ENCODE measurements around the gene MARCHF10.
"Not testable (repeated sequence)": the region's sequence is repeated elsewhere in the genome, so short reads cannot be mapped to it uniquely, and the experiment has no call there.

MARCHF10 gene, protein sequence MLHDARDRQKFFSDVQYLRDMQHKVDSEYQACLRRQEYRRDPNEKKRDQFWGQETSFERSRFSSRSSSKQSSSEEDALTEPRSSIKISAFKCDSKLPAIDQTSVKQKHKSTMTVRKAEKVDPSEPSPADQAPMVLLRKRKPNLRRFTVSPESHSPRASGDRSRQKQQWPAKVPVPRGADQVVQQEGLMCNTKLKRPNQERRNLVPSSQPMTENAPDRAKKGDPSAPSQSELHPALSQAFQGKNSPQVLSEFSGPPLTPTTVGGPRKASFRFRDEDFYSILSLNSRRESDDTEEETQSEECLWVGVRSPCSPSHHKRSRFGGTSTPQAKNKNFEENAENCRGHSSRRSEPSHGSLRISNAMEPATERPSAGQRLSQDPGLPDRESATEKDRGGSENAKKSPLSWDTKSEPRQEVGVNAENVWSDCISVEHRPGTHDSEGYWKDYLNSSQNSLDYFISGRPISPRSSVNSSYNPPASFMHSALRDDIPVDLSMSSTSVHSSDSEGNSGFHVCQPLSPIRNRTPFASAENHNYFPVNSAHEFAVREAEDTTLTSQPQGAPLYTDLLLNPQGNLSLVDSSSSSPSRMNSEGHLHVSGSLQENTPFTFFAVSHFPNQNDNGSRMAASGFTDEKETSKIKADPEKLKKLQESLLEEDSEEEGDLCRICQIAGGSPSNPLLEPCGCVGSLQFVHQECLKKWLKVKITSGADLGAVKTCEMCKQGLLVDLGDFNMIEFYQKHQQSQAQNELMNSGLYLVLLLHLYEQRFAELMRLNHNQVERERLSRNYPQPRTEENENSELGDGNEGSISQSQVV

DNA sequence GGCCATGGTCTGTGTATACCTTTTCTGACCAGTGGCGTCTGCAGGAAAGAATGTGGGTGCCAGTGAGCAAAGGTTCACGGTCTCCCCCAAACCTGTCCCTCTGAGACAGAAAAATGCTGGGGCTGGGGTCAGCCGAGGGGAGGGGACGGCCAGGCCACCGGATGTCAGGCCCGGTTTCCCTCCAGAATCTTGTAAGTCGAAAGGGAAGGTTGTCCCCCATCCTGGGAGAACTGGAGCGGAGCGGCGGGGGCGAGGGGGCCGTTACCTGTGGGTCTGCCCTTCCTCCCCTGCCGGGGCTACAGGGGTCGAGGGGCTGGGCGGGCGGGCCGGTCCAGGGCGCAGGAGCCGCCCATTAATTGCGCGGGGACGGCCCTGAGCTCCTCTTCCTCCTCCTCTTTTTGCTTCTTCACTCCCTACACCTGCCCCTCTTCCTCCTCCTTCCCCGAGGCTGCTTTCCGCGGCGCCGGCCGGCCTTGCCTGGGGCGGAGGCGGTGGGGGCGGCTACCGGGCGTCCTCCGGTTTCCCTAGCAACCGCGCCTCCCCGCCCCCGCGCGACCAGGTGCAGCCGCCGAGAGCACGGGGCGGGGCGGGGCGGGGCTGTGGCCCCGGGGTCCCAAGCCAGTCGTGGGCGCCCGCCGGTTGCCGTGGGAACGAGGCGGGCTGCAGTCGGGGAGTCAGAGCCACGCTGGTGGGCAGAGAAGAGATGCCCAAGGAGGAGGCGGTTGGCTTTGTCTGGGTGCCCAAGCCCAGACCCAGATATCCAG lies at the start of gene MARCHF10:
TSS of gene MARCHF10 (minus strand) at position 503 of the 764 bp plus-strand sequence. CDS start 6,579 bp downstream, outside the sequence.
- peak; percentile 48 for DNase-seq

- no peak for DNase-seq
These were observed 49.4 kb upstream of the MARCHF10 start for GRCh38 chr17:62857526-62857925.

GRCh38 chr17:62856594-62856993 lies 48.5 kb upstream of the MARCHF10 start:
- no peak for DNase-seq

GRCh38 chr17:62855156-62855555 lies 47.0 kb upstream of the MARCHF10 start:
- DNase-seq: no peak

GRCh38 chr17:62854098-62854680 lies 46.1 kb upstream of the MARCHF10 start:
- no peak for DNase-seq

GRCh38 chr17:62852195-62852594 lies 44.1 kb upstream of the MARCHF10 start:
- DNase-seq: no peak

- not testable (repeated sequence) for DNase-seq
These were observed 41.7 kb upstream of the MARCHF10 start for GRCh38 chr17:62849591-62850415.

GRCh38 chr17:62848334-62848733 lies 40.2 kb upstream of the MARCHF10 start:
- DNase-seq: no peak

GRCh38 chr17:62847426-62847825 lies 39.3 kb upstream of the MARCHF10 start:
- no peak for DNase-seq

DNA sequence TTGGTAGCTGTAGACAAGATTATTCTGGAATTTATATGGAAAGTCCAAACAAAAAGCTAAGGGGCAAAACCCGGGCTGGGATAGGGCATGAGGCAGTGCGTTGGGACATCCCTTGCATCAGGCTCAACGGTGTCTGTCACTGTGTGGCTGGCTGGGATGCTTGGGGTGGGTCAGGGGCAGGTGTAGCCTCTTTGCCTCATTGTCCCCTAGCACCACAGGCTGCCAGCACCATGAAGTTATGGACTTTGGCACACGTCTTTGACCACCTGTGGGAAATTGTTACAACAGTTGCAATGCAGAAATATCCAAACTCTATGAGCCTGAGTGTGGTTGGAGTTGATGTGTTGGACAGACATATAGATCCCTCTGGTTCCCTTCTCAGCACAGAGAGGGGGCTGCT lies 32.8 kb upstream of the MARCHF10 start:
- DNase-seq: no peak

DNA sequence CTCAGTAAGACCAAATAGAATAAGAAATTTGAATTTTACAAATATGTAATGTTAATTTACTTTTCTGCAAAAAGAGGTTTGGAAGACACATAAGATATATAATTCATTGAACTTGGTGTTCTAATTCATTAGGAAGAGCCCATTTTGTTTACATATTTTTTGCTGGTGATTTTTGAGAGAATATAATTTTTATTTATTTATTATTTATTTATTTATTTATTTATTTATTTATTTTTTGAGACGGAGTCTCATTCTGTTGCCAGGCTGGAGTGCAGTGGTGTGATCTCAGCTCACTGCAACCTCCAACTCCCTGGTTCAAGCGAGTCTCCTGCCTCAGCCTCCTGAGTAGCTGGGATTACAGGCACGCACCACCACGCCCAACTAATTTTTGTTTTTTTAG lies 25.7 kb upstream of the MARCHF10 start:
- not testable (repeated sequence) for DNase-seq

DNA sequence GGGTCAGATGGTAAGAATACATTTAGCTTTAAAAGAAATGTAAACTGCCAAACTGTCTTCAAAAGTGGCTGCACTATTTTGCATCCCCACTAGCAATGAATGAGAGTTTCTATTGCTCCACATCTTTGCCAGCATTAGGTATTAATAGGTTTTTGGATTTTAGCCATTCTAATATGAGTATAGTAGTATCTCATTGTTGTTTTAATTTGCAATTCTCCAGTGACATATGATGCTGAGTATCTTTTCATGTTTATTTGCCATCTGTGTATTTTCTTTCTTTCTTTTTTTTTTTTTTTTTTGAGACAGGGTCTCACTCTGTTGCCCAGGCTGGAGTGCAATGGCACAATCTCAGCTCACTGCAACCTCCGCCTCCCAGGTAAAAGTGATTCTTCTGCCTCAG lies 24.3 kb upstream of the MARCHF10 start:
- DNase-seq: no peak

GRCh38 chr17:62831066-62831465 lies 23.0 kb upstream of the MARCHF10 start:
- not testable (repeated sequence) for DNase-seq

DNA sequence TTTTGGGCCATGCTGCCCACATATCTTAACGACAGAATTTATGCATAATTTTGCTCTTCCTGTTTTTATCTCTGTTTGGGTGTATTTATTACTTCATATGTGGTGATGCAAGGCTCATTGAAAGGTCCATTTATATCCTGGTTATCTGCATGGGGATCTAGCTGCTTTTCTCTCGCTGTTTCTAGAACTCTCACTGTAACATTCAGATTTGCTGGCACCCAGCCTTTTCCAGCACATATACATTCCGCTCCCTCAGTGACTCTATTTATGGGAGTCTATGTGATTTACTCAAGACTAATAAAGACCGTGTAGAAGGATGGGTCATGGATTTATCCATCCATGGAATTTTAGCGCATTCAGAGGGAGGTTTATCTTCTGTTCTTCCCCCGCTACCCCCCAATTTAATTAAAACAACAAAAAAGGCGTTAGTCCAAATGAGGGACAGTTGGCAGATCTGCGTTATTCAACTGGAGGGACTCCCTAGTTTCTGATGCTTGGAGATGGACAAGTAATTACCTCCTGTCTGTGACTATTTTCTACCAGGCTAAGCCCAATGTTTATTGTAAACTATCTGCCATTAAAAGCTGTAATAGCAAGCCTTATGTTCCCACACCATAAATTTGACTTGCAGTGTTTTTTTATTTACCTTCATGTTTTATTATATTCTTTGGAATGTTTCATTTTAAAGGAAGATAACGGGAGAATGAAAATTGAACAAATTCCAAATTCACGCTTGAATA lies 19.8 kb upstream of the MARCHF10 start:
- DNase-seq: no peak

GRCh38 chr17:62826956-62827355 lies 18.8 kb upstream of the MARCHF10 start:
- DNase-seq: no peak

- no peak for DNase-seq
These were observed 17.1 kb upstream of the MARCHF10 start for GRCh38 chr17:62825182-62825581.

DNA sequence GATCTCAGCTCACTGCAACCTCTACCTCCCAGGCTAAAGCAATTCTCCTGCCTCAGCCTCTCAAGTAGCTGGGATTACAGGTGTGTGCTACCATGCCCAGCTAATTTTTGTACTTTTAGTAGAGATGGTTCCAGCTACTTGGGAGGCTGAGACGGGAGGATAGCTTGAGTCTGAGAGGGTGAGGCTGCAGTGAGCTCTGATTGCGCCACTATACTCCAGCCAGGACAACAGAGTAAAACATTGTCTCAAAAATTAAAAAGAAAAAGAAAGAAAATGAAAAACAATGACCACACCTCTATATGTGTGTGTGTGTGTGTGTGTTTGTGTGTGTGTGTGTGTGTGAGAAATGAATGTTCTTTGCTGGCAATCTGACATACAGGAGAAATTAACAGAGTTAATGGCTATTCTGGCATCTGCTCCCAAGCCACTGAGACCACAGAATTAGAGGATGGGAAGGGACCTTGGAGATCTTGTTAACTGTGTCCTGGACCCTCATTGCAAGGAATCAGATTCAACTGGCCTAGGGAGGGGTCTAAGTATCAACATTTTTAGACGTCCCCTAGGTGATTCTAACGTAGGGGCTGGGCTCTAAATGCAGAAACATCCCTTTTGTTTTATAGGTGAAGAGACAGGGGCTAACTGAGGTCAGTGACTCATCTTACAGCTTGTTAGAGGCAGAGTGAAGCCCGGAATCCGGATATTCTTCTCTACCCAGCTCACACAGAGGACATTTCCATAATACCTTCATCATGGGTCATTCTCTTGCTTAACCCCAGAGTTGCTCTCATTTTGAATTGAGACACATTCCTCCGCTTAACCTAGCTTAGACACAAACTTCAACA lies 16.4 kb upstream of the MARCHF10 start:
- DNase-seq: peak; percentile 32

GRCh38 chr17:62823111-62823893 lies 15.2 kb upstream of the MARCHF10 start:
- DNase-seq: no peak
